ENCODE data around the gene ZNF865.

Gene ZNF865

GRCh38 chr19:55626350-55626749 lies 20.9 kb downstream of the ZNF865 start:
- DNase-seq = no peak

GRCh38 chr19:55632463-55632834 lies 27.0 kb downstream of the ZNF865 start:
- peak; percentile 70 to 87 (median 77) for DNase-seq

GRCh38 chr19:55633861-55634260 lies 28.4 kb downstream of the ZNF865 start:
- no peak for DNase-seq

GRCh38 chr19:55635334-55635717 lies 29.9 kb downstream of the ZNF865 start:
- no peak for DNase-seq

- DNase-seq = no peak
Observed at GRCh38 chr19:55635856-55636440, 30.5 kb downstream of the ZNF865 start.

- no peak for DNase-seq
Observed at GRCh38 chr19:55636723-55637122, 31.3 kb downstream of the ZNF865 start.

- no peak for DNase-seq
Observed at GRCh38 chr19:55637534-55637933, 32.1 kb downstream of the ZNF865 start.

GRCh38 chr19:55638864-55639359 lies 33.5 kb downstream of the ZNF865 start:
- DNase-seq = peak in 2 of 4 experiments; percentile 28 to 35

- DNase-seq = peak in 3 of 4 experiments; percentile 33 to 56 (median 53)
Observed at GRCh38 chr19:55640043-55640576, 34.7 kb downstream of the ZNF865 start.

- DNase-seq = peak in 3 of 4 experiments; percentile 32 to 40 (median 36)
Observed at GRCh38 chr19:55640577-55641425, 35.4 kb downstream of the ZNF865 start, which contains the start of gene ZNF580. ZNF580 (plus strand) TSS chr19:55641002; CDS start chr19:55642509, 1,507 bp downstream.

GRCh38 chr19:55641426-55642152 lies 36.1 kb downstream of the ZNF865 start:
- no peak for DNase-seq

- no peak for DNase-seq
Observed at GRCh38 chr19:55642153-55643002, 36.9 kb downstream of the ZNF865 start.

GRCh38 chr19:55643003-55643886 lies 37.8 kb downstream of the ZNF865 start, which contains the start of gene ZNF581:
ZNF581 (plus strand) TSS chr19:55643649; CDS start chr19:55644572, 923 bp downstream.
- peak; percentile 50 to 69 (median 56) for DNase-seq

GRCh38 chr19:55643887-55644176 lies 38.4 kb downstream of the ZNF865 start:
- DNase-seq = no peak

GRCh38 chr19:55644191-55644833 lies 38.9 kb downstream of the ZNF865 start:
- no peak for DNase-seq

- DNase-seq = no peak
Observed at GRCh38 chr19:55644842-55645511, 39.5 kb downstream of the ZNF865 start.

GRCh38 chr19:55645512-55645881 lies 40.0 kb downstream of the ZNF865 start:
- DNase-seq = no peak

- DNase-seq = no peak
Observed at GRCh38 chr19:55646889-55647731, 41.7 kb downstream of the ZNF865 start.

Data from activated CD4-positive, CD25-positive, alpha-beta regulatory T cell (primary cell).